Coronary artery (tissue), 2 donors: Measurements from ENCODE around the gene POFUT1.
A peak's percentile ranks its signal among the peaks of the same experiment; 100 is the strongest.

ENCODE experiments used
- DNase-seq: peaks from one replicate; pipeline ENCODE4 v3.0.0-alpha.2; 2017; ENCODE audit warnings: low spot score
- H3K27ac ChIP-seq, 2 donors: fragments of 200-600 bp; sonication (generic); one replicate each; pipeline ENCODE4 v1.5.1; 2016 to 2019
- H3K4me3 ChIP-seq: fragments of 200-600 bp; sonication (generic); 2 replicates; pipeline ENCODE4 v1.5.1; 2016; ENCODE audit warnings: mild to moderate bottlenecking, moderate library complexity
- TF ChIP-seq, protein P1 (sequence below): fragments of 200-600 bp; sonication (generic); IDR thresholded peaks from one replicate; pipeline ENCODE4 v1.5.1; 2019; ENCODE audit warnings: antibody characterized with exemption

The POFUT1 gene

DNA sequence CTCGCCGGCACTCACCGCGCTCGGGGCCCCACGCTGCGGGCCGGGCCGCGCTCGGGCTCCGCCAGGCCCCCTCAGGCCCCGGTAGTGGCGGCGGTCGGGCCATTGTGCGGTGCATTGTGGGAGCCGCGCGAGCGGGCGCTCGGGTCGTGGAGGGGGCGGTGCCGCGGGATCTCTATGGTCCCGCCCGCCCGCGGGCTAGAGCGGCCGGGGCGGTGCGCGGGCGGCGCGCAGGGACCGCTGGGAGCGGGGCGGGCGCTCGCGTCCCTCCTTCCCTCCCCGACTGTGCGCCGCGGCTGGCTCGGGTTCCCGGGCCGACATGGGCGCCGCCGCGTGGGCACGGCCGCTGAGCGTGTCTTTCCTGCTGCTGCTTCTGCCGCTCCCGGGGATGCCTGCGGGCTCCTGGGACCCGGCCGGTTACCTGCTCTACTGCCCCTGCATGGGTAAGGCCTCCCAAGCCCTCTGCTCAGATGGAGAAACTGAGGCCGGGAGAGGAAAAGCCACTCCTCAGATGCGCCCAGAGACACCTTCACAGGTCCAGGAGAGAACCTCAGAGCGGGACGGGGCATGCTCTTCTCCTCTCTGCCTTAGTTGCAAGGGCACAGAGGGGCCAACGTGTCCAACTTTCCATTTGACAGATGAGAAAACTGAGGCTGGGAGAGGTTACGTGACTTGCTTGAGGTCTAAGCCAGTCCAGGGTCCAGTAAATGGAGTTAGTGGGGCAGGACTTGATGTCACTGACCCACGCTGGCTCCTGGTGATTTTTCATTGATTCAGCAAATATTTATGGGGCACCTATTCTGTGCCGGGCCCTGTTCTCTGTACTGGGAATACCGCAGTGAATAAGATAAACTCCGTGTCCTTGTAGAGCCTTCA is at the start of gene POFUT1, which contains the start of gene PLAGL2:
Gene POFUT1 (plus strand): TSS at position 255 of the 873 bp plus-strand sequence. CDS start 62 bp downstream, at position 317.
Gene PLAGL2 (minus strand): TSS at position 118 of the 873 bp plus-strand sequence. CDS start 5,565 bp downstream, outside the sequence.
- TF ChIP-seq, protein P1, sequence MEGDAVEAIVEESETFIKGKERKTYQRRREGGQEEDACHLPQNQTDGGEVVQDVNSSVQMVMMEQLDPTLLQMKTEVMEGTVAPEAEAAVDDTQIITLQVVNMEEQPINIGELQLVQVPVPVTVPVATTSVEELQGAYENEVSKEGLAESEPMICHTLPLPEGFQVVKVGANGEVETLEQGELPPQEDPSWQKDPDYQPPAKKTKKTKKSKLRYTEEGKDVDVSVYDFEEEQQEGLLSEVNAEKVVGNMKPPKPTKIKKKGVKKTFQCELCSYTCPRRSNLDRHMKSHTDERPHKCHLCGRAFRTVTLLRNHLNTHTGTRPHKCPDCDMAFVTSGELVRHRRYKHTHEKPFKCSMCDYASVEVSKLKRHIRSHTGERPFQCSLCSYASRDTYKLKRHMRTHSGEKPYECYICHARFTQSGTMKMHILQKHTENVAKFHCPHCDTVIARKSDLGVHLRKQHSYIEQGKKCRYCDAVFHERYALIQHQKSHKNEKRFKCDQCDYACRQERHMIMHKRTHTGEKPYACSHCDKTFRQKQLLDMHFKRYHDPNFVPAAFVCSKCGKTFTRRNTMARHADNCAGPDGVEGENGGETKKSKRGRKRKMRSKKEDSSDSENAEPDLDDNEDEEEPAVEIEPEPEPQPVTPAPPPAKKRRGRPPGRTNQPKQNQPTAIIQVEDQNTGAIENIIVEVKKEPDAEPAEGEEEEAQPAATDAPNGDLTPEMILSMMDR: no peak
- H3K4me3 ChIP-seq: peak within 1 kb of the TSS; percentile 100
- peak; percentile 86 for DNase-seq
- peak within 1 kb of the TSS; percentile 87 to 95 for H3K27ac ChIP-seq

DNA sequence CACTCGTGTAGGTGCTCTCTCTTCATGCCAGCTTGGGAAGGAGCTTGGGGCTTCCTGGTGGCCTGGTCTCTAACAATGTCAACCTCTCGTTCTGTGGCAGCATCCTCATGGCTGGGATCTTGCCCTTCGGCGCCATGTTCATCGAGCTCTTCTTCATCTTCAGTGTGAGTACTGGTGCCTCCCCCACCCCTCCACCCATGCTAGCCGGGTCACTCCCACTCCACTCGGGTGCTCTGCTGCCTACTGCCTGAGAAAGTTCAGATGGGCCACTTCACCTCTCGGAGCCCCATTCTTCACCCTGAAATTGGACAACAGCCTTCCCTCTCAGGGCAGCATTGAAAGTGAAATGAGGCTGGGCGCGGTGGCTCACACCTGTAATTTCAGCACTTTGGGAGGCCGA is 49.3 kb upstream of the POFUT1 start:
- TF ChIP-seq, protein P1: no peak
- no peak overlapping the region for H3K4me3 ChIP-seq
- no peak overlapping the region for H3K27ac ChIP-seq
- DNase-seq: peak; percentile 59

DNA sequence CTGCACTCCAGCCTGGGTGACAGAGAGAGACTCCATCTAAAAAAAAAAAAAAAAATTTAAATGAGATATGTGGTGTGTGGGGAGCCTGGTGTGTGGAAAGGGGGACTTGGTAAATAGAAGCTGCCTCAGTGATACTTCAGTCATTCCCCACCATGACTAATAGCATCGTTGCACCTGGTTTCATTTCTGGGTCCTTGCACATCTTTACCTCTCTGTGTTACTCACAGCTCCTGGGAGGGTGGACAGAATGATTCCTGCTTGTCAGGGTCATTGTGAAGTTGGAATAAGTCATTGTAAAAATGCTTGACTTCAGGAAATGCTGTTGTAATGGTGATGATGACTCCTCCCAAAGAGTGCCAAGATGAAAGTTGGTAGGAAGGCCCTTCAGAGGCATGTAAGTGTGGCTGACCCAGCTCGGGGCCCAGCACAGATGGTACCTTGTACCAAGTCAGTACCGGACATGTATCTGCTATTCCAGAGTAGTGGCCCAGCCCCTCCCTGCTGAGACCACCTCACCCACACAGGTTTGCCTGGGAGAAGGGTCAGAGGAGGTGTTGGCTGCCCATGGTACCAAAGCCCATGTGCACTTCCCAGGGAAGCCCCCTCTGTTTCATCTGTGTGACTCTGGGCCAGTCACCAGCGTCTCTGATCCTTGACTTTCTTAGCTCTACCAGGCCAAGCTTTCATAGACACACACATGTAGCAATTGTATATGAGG is 48.6 kb upstream of the POFUT1 start:
- Histone ChIP-seq H3K27ac (no peak overlapping the region), H3K4me3 (no peak overlapping the region)
- TF ChIP-seq, protein P1: no peak
- peak; percentile 31 for DNase-seq

DNA sequence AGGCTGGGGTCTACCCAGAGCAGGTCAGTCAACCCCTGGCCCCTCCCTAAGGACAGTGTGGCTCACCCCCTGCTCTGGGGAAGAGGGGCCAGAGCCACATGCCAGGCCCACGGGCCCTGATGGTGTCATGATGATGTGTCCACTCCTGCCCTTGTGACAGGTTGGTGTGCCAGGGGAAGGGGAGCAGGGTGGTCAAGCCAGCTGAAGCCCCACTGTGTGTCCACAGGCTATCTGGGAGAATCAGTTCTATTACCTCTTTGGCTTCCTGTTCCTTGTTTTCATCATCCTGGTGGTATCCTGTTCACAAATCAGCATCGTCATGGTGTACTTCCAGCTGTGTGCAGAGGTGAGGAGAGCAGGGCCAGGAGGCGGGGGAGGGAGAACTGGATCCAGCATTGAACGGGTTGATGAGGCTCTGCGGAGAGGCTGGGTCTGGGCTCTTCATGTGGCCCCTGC is 47.9 kb upstream of the POFUT1 start:
- no peak overlapping the region for H3K27ac ChIP-seq
- TF ChIP-seq, protein P1: no peak
- DNase-seq: peak; percentile 66

DNA sequence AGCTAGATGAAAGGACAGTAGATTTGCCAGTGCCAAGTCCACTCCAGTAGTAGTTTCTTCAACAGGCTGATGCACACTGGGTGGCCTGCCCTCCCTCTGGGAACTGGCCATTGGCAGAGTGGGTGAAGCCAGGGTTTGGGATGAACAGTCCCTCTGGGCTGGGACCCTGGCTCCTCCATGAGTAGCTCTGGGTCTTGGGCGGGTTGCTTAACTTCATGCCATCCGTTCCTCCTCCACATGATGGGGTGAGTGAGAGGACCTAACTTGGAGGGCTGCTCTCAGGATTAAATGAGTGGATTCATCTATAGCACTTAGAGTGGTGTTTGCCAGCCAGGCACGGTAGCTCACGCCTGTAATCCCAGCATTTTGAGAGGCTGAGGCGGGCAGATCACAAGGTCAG is 47.3 kb upstream of the POFUT1 start:
- no peak for DNase-seq
- H3K27ac ChIP-seq: no peak overlapping the region
- H3K4me3 ChIP-seq: no peak overlapping the region
- TF ChIP-seq, protein P1: no peak

More for the DNA sequence above, 47.9 kb upstream of the POFUT1 start:
- no peak overlapping the region for H3K4me3 ChIP-seq

DNA sequence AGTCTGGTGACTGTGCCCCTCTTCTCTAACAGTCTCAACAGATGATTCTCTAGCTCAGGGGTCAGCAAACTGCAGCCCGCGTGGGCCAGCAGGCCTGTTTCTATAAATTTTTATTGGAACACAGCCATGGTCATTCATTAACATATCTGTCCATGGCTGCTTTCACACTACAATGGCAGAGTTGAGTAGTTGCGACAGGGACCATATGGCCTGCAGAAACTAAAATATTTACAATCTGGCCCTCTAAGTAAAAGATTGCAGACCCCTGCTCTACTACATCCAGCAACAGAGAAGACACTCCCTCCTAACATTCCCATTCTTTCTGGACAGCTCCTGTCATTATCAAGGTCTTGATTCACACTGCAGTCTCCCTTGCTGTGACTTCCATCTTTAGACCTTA is 45.3 kb upstream of the POFUT1 start:
- TF ChIP-seq, protein P1: no peak
- no peak overlapping the region for H3K27ac ChIP-seq
- H3K4me3 ChIP-seq: no peak overlapping the region
- DNase-seq: no peak
